ENCODE measurements around the gene DISC1.
"Not testable (repeated sequence)": the region's sequence is repeated elsewhere in the genome, so short reads cannot be mapped to it uniquely, and the experiment has no call there.

- TF ChIP-seq EZH2 (IDR thresholded peaks at IDR 0.05; ENCODE audit: low read length, missing control alignments); CTCF (conservative IDR thresholded peaks at IDR 0.05 in 1 of 2, IDR thresholded peaks at IDR 0.05 in 1 of 2; ENCODE audit: low read depth in 1 of 2, low read length in 2 of 2): not testable (repeated sequence)
Observed at GRCh38 chr1:231907310-231907709, 280.7 kb downstream of the DISC1 start.

Data from fibroblast of lung (primary cell).